Activated T-helper 2 cell treated with anti-CD3 and anti-CD28 coated beads, Interferon-gamma antibody, Interleukin-2, Interleukin-4, amounts not matched to agents 10 μg/mL and 5 μg/mL and 100 μg/mL, durations not matched to agents 14 hours and 24 hours and 36 hours (primary cell): ENCODE measurements around the gene TMEM119. TPM values are rescaled to one million over a fixed set of nuclear protein-coding genes. Genes with fewer than 3 reads are reported as not detected.

ENCODE experiments used
- DNase-seq: peaks from one replicate; pipeline ENCODE4 v3.0.0; 2021; ENCODE audit warnings: low spot score
- H3K27ac Mint-ChIP-seq: one replicate; pipeline ENCODE4 v1.8.0; 2021; ENCODE audit warnings: mixed read lengths
- H3K27me3 Mint-ChIP-seq: one replicate; pipeline ENCODE4 v1.8.0; 2021; ENCODE audit warnings: low read depth, mixed read lengths
- H3K36me3 Mint-ChIP-seq: one replicate; pipeline ENCODE4 v1.8.0; 2021; ENCODE audit warnings: low read depth, mixed read lengths
- H3K4me1 Mint-ChIP-seq: one replicate; pipeline ENCODE4 v1.8.0; 2021; ENCODE audit warnings: low read depth, mixed read lengths
- H3K4me3 Mint-ChIP-seq: one replicate; pipeline ENCODE4 v1.8.0; 2021; ENCODE audit warnings: low read depth, mild to moderate bottlenecking, moderate library complexity, mixed read lengths
- H3K9me3 Mint-ChIP-seq: one replicate; pipeline ENCODE4 v1.8.0; 2021; ENCODE audit warnings: mixed read lengths
- intact Hi-C: fragments of 100-400 bp; cut with micrococcal nuclease; formaldehyde crosslinking; loops from one replicate; pipeline ENCODE4 v1.15.1; 2023
- total RNA-seq: library from RNA; stranded (reverse); gene quantifications from 2 replicates; pipeline ENCODE4 v1.2.3, GENCODE V29; 2022

TMEM119 gene
- total RNA-seq, 1 donor from 2014 or later: not detected

DNA sequence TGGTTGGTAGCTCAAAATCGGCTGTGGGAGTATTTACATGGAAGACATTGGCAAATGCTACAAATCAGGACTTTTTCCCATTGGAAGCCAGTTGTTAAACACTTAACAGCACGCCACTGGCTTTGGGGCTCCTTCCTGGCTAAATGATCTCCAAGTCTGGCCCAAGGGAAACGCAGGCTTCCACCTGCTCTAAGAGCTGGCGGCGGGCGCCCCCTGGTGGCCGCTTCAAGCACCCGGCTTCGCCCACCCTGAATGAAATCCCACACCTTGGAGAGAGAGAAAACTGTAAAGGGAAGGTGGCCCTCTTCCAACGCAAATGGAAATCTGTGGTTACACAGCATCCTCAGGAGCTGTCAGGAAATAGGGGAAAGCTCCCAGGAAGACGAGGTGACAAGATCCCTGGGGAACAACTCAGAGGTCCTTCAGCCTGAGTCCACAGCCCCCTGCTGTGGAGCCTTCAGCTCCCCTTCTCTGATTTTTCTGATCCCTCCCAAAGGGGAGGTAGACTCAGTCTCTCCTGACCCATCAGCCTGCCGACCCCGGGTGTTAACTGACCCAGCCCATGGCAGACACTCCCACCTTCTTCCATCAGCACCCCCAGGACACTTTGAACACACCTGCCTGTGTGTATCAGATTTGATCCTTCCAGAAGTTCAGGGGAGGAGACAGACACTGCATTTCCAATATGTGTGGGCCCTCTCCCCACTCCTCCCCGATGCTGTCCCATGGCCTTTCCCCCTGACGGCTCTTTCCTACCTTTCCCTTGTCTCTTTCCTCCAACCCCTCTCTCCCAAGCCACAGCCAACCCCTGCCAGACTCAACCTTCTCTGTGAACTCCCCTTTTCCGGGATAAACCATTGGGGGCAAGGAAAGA is 20.4 kb upstream of the TMEM119 start:
- peak; percentile 60 for DNase-seq
- H3K36me3 Mint-ChIP-seq: peaks cover 57% of the 10 kb centered on the region
- peaks cover 12% of the 10 kb centered on the region for H3K9me3 Mint-ChIP-seq
- no peak overlapping the region for H3K4me3 Mint-ChIP-seq
- H3K4me1 Mint-ChIP-seq: peaks cover 30% of the 10 kb centered on the region
- no peaks in the 10 kb centered on the region for H3K27me3 Mint-ChIP-seq
- intact Hi-C loops: loop anchor here (1.0 kb wide), 2 partner anchors 10 to 55 kb away; no protein-coding TSS in a partner anchor
- peak overlapping the region; percentile 43 for H3K27ac Mint-ChIP-seq

- DNase-seq: peak; percentile 41
- Mint-ChIP-seq H3K27me3 (no peaks in the 10 kb centered on the region), H3K27ac (peak overlapping the region; percentile 90), H3K36me3 (peaks cover 46% of the 10 kb centered on the region), H3K4me3 (peak overlapping the region; percentile 4), H3K4me1 (peaks cover 26% of the 10 kb centered on the region), H3K9me3 (peaks cover 12% of the 10 kb centered on the region)
- intact Hi-C loops: loop anchor here (1.0 kb wide), 2 partner anchors 18 to 48 kb away; no protein-coding TSS in a partner anchor
These were observed 19.3 kb upstream of the TMEM119 start for GRCh38 chr12:108616941-108617858.

- Mint-ChIP-seq H3K9me3 (peaks cover 12% of the 10 kb centered on the region), H3K36me3 (peaks cover 38% of the 10 kb centered on the region), H3K4me1 (peaks cover 34% of the 10 kb centered on the region), H3K27me3 (peaks cover 3% of the 10 kb centered on the region), H3K27ac (peak overlapping the region; percentile 90), H3K4me3 (peak overlapping the region; percentile 4)
- no peak for DNase-seq
- intact Hi-C loops: no loop called here
These were observed 18.5 kb upstream of the TMEM119 start for GRCh38 chr12:108616359-108616758.

DNA sequence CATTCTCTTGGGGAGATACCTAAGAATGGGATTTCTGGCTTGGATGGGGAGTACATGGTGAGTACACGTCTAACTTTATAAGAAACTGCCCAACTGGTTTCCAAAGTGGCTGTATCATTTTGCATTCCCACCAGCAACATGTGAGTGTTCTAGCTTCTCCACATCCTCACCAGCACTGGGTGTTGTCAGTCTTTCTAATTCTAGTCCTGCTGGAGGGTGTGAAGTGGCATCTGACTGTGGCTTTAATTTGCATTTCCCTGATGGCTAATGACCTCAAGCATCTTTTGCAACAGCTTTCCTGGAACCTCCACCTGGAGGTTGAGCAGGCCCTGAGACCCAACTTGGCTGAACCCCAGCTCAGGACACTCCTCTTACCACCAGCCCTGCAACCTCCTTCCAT is 18.0 kb upstream of the TMEM119 start:
- peaks cover 34% of the 10 kb centered on the region for H3K4me1 Mint-ChIP-seq
- intact Hi-C loops: no loop called here
- H3K27me3 Mint-ChIP-seq: peaks cover 3% of the 10 kb centered on the region
- peaks cover 34% of the 10 kb centered on the region for H3K36me3 Mint-ChIP-seq
- no peak for DNase-seq
- H3K4me3 Mint-ChIP-seq: no peak overlapping the region
- peaks cover 12% of the 10 kb centered on the region for H3K9me3 Mint-ChIP-seq
- H3K27ac Mint-ChIP-seq: peak overlapping the region; percentile 90

DNA sequence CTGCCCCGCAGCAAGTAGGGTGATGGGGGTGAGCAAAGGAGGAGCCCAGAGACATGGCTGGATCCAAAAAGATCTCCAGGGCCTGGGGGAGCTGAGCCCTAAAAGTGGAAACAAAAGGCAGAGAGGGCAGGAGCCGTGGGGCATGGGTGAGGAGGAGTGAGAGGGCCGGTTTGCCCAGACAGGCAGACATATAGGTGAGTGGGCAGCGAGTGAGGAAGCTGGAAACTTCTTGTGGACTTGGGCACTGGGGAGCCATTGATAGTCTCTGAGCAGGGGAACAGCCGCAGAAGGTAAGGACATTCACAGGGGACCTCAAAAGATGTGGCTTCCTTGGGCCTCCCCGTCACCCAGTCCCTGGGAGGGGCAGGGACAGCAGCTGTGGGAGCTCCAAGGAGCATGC is 16.8 kb upstream of the TMEM119 start:
- Mint-ChIP-seq H3K27ac (no peak overlapping the region), H3K27me3 (peaks cover 7% of the 10 kb centered on the region), H3K9me3 (peaks cover 12% of the 10 kb centered on the region), H3K4me3 (no peak overlapping the region), H3K4me1 (peaks cover 34% of the 10 kb centered on the region), H3K36me3 (peaks cover 29% of the 10 kb centered on the region)
- intact Hi-C loops: no loop called here
- no peak for DNase-seq

DNA sequence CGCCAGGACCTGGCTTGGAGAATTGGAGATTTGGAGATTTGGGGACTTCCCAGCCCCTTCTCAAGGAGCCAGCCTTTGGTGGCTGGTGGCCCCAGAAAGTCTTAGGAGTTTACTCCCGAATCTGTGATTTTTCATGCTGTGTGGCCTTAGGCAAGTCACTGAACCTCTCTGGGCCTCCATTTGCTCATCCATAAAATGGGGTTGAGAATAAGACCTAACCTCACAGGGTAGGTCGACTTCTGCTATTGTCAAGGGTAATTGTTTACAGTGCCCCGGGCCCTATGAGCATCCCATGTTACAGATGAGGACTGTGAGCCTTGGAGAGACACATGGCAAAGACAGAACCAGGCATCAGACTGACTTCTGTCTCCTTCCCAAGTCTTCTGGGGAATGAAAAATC is 16.2 kb upstream of the TMEM119 start:
- Mint-ChIP-seq H3K27me3 (peaks cover 7% of the 10 kb centered on the region), H3K36me3 (peaks cover 23% of the 10 kb centered on the region), H3K4me3 (no peak overlapping the region), H3K9me3 (peaks cover 12% of the 10 kb centered on the region), H3K27ac (no peak overlapping the region), H3K4me1 (peaks cover 34% of the 10 kb centered on the region)
- no peak for DNase-seq
- intact Hi-C loops: no loop called here

- DNase-seq: no peak
- H3K4me3 Mint-ChIP-seq: no peak overlapping the region
- peaks cover 32% of the 10 kb centered on the region for H3K4me1 Mint-ChIP-seq
- intact Hi-C loops: no loop called here
- peaks cover 12% of the 10 kb centered on the region for H3K9me3 Mint-ChIP-seq
- H3K27me3 Mint-ChIP-seq: peaks cover 7% of the 10 kb centered on the region
- peaks cover 22% of the 10 kb centered on the region for H3K36me3 Mint-ChIP-seq
- no peak overlapping the region for H3K27ac Mint-ChIP-seq
These were observed 15.7 kb upstream of the TMEM119 start for GRCh38 chr12:108613548-108613947.

DNA sequence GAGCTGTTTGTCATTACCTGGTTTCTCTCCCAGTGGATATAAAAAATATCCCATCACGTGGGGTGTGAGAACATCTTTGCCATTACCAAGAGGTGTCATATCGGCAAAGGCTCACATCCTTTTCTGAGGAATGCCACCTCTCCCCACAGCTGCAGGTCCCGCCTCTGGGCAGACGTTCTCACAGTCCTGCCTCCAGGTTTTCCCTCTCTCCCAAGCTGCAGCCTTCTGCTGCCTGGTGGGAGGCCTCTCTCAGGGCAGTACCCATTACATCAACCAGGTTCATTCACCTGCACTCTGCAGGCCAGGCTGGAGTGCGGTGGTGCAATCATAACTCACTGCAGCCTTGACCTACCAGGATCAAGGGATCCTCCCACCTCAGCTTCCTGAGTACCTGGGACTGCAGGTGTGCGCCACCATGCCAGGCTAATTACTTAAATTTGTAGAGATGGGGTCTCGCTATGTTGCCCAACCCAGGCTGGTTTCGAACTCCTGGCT is 15.0 kb upstream of the TMEM119 start:
- Mint-ChIP-seq H3K4me3 (no peak overlapping the region), H3K36me3 (peaks cover 22% of the 10 kb centered on the region), H3K9me3 (peaks cover 12% of the 10 kb centered on the region), H3K27ac (no peak overlapping the region), H3K4me1 (peaks cover 25% of the 10 kb centered on the region), H3K27me3 (peaks cover 8% of the 10 kb centered on the region)
- no peak for DNase-seq
- intact Hi-C loops: no loop called here

GRCh38 chr12:108611884-108612415 is 14.1 kb upstream of the TMEM119 start:
- intact Hi-C loops: no loop called here
- Mint-ChIP-seq H3K27ac (no peak overlapping the region), H3K9me3 (peaks cover 12% of the 10 kb centered on the region), H3K4me3 (no peak overlapping the region), H3K36me3 (peaks cover 20% of the 10 kb centered on the region), H3K27me3 (peaks cover 10% of the 10 kb centered on the region), H3K4me1 (peaks cover 18% of the 10 kb centered on the region)
- DNase-seq: peak; percentile 28

- Mint-ChIP-seq H3K36me3 (peaks cover 11% of the 10 kb centered on the region), H3K27me3 (peaks cover 10% of the 10 kb centered on the region), H3K4me1 (peaks cover 10% of the 10 kb centered on the region), H3K9me3 (peaks cover 4% of the 10 kb centered on the region), H3K27ac (no peak overlapping the region), H3K4me3 (no peak overlapping the region)
- no peak for DNase-seq
- intact Hi-C loops: no loop called here
These were observed 13.1 kb upstream of the TMEM119 start for GRCh38 chr12:108610856-108611605.

DNA sequence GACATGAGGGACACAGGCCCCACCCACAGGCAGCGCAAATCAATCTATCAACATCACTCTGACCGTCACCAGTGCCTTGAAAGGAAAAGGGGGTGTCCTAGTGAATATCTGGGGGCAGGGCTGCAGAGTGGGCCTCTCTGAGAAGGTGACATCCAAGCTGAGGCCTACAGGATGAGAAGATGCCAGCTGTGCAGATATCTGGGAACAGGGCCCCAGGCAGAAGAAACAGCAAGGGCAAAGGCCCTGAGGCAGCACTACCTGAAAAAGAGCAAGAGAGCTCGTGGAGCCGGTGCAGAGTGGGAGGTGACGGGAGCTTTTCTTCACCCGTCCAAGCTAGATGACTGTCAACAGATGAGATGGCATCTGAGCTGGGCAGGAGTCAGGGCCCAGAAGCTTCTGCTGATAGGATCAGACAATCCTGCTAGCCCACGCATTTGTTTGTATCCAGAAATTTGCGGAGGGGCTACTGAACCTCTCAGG is 12.5 kb upstream of the TMEM119 start:
- no peak overlapping the region for H3K4me3 Mint-ChIP-seq
- peaks cover 10% of the 10 kb centered on the region for H3K4me1 Mint-ChIP-seq
- DNase-seq: no peak
- peaks cover 10% of the 10 kb centered on the region for H3K27me3 Mint-ChIP-seq
- peaks cover 7% of the 10 kb centered on the region for H3K9me3 Mint-ChIP-seq
- peaks cover 4% of the 10 kb centered on the region for H3K36me3 Mint-ChIP-seq
- no peak overlapping the region for H3K27ac Mint-ChIP-seq
- intact Hi-C loops: no loop called here
